Fibroblast of lung (primary cell): ENCODE results near the gene NTMT1. TPM values are rescaled to one million over a fixed set of nuclear protein-coding genes. Genes with fewer than 3 reads are reported as not detected.

Source experiments
- DNase-seq, 2 donors: peaks; one replicate each; pipeline versions ENCODE4 v3.0.0 to v3.0.0-alpha.2; 2010; ENCODE audit warnings: low read depth in 2 of 2
- H2AFZ ChIP-seq: 2 replicates; pipeline ENCODE4 v1.5.1; 2012; ENCODE audit warnings: low read length, control low read depth, inconsistent platforms
- H3K27ac ChIP-seq: 2 replicates; pipeline ENCODE4 v1.5.1; 2011; ENCODE audit warnings: low read length, control low read depth; ENCODE audit not compliant: insufficient read depth
- H3K27me3 ChIP-seq: 2 replicates; pipeline ENCODE4 v1.5.1; 2011; ENCODE audit warnings: mild to moderate bottlenecking, low read length; ENCODE audit not compliant: control insufficient read depth, insufficient read depth
- H3K36me3 ChIP-seq: 2 replicates; pipeline ENCODE4 v1.5.1; 2011; ENCODE audit warnings: low read length; ENCODE audit not compliant: control insufficient read depth, insufficient read depth
- H3K4me1 ChIP-seq: 2 replicates; pipeline ENCODE4 v1.5.1; 2011; ENCODE audit warnings: low read length; ENCODE audit not compliant: control insufficient read depth, insufficient read depth; ENCODE audit errors: extremely low read depth
- H3K4me2 ChIP-seq: 2 replicates; pipeline ENCODE4 v1.5.1; 2011; ENCODE audit warnings: low read length, control low read depth; ENCODE audit not compliant: insufficient read depth; ENCODE audit errors: extremely low read depth
- H3K4me3 ChIP-seq, 4 experiments: fragments of 200-600 bp in 1 of 4; sonication (generic) in 1 of 4; replicated peaks in 1 of 4; 2 replicates each; pipeline ENCODE4 v1.5.1; 2011 to 2016; ENCODE audit warnings: low read length in 4 of 4, low read depth in 3 of 4, mild to moderate bottlenecking in 3 of 4, control low read depth in 2 of 4, inconsistent platforms in 1 of 4, mixed read lengths in 1 of 4; ENCODE audit not compliant: insufficient read depth in 1 of 4; ENCODE audit errors: control extremely low read depth in 1 of 4
- H3K79me2 ChIP-seq: 2 replicates; pipeline ENCODE4 v1.5.1; 2012; ENCODE audit warnings: mild to moderate bottlenecking, low read length, inconsistent platforms; ENCODE audit not compliant: control insufficient read depth, insufficient read depth
- H3K9ac ChIP-seq: 2 replicates; pipeline ENCODE4 v1.5.1; 2011; ENCODE audit warnings: mild to moderate bottlenecking, low read length, control low read depth; ENCODE audit not compliant: insufficient read depth
- H3K9me3 ChIP-seq: 2 replicates; pipeline ENCODE4 v1.5.1; 2012; ENCODE audit warnings: low read depth, low read length; ENCODE audit not compliant: control insufficient read depth, insufficient read depth
- H4K20me1 ChIP-seq: 2 replicates; pipeline ENCODE4 v1.5.1; 2011; ENCODE audit warnings: low read length; ENCODE audit not compliant: control insufficient read depth, insufficient read depth; ENCODE audit errors: extremely low read depth
- CTCF ChIP-seq, 2 donors: IDR thresholded peaks in 1 of 2; conservative IDR thresholded peaks in 1 of 2; 1 replicate in 1 of 2; 2 replicates in 1 of 2; pipeline ENCODE4 v1.5.1; 2011 to 2012; ENCODE audit warnings: low read length in 2 of 2, control low read depth in 1 of 2, inconsistent platforms in 1 of 2, low read depth in 1 of 2, mild to moderate bottlenecking in 1 of 2
- EZH2 ChIP-seq: IDR thresholded peaks from 2 replicates; pipeline ENCODE4 v1.5.1; 2012; ENCODE audit warnings: low read length, control low read depth, mild to moderate bottlenecking; ENCODE audit errors: missing control alignments
- polyA plus RNA-seq, 2 donors: library from polyadenylated mRNA; depleted of rRNA in 1 of 2; stranded (reverse) in 1 of 2; unstranded in 1 of 2; fragments of >200 nt; gene quantifications; 2 replicates each; pipeline ENCODE4 v1.2.1, GENCODE V29; 2011 to 2012; ENCODE audit warnings: missing spikeins in 1 of 2
- total RNA-seq: library from RNA; depleted of rRNA; stranded (reverse); fragments of >200 nt; gene quantifications from 2 replicates; pipeline ENCODE4 v1.2.1, GENCODE V29; 2014

NTMT1 gene
- total and polyA plus RNA-seq, 2 donors (not counting 1 experiment from before 2014, with no cell fraction given): 34.2 to 51.9 TPM

- H3K27me3 ChIP-seq: no peaks in the 10 kb centered on the region
- no peaks in the 10 kb centered on the region for H3K79me2 ChIP-seq
- peak overlapping the region; percentile 38 to 64 (median 49) for H3K4me3 ChIP-seq
- TF ChIP-seq CTCF (conservative IDR thresholded peaks at IDR 0.05 in 1 of 2, IDR thresholded peaks at IDR 0.05 in 1 of 2; ENCODE audit: low read depth in 1 of 2, low read length in 2 of 2) (no peak), EZH2 (no peak)
- peaks cover 16% of the 10 kb centered on the region for H3K4me1 ChIP-seq
- H3K27ac ChIP-seq: peak overlapping the region; percentile 66
- no peaks in the 10 kb centered on the region for H4K20me1 ChIP-seq
- peak overlapping the region; percentile 43 for H2AFZ ChIP-seq
- peak overlapping the region; percentile 62 for H3K9ac ChIP-seq
- H3K4me2 ChIP-seq: peak overlapping the region; percentile 81
- no peaks in the 10 kb centered on the region for H3K9me3 ChIP-seq
- no peaks in the 10 kb centered on the region for H3K36me3 ChIP-seq
- DNase-seq: peak; percentile 83 to 94
Observed at GRCh38 chr9:129596541-129597331, 29.2 kb upstream of the NTMT1 start.

GRCh38 chr9:129597355-129598088 is 28.4 kb upstream of the NTMT1 start:
- H3K4me1 ChIP-seq: peaks cover 16% of the 10 kb centered on the region
- peak overlapping the region; percentile 35 for H2AFZ ChIP-seq
- H3K36me3 ChIP-seq: no peaks in the 10 kb centered on the region
- H3K27me3 ChIP-seq: no peaks in the 10 kb centered on the region
- H3K4me3 ChIP-seq: peak overlapping the region; percentile 51 to 64 (median 56)
- peak overlapping the region; percentile 90 for H3K4me2 ChIP-seq
- no peaks in the 10 kb centered on the region for H4K20me1 ChIP-seq
- TF ChIP-seq EZH2: no peak
- TF ChIP-seq CTCF (conservative IDR thresholded peaks at IDR 0.05 in 1 of 2, IDR thresholded peaks at IDR 0.05 in 1 of 2; ENCODE audit: low read depth in 1 of 2, low read length in 2 of 2): no peak
- DNase-seq: peak; percentile 75 to 81
- peak overlapping the region; percentile 69 for H3K9ac ChIP-seq
- H3K27ac ChIP-seq: peak overlapping the region; percentile 74
- H3K9me3 ChIP-seq: no peaks in the 10 kb centered on the region
- no peaks in the 10 kb centered on the region for H3K79me2 ChIP-seq

- Histone ChIP-seq H3K4me3 (peak overlapping the region in 3 of 4 experiments; percentile 51 to 64 (median 51)), H3K27me3 (no peaks in the 10 kb centered on the region), H3K36me3 (no peaks in the 10 kb centered on the region), H2AFZ (no peak overlapping the region), H3K9ac (no peak overlapping the region), H3K4me1 (peaks cover 16% of the 10 kb centered on the region), H3K9me3 (no peaks in the 10 kb centered on the region), H3K79me2 (no peaks in the 10 kb centered on the region), H4K20me1 (no peaks in the 10 kb centered on the region), H3K4me2 (peak overlapping the region; percentile 90), H3K27ac (peak overlapping the region; percentile 74)
- DNase-seq: no peak
- TF ChIP-seq EZH2 (no peak), CTCF (conservative IDR thresholded peaks at IDR 0.05 in 1 of 2, IDR thresholded peaks at IDR 0.05 in 1 of 2; ENCODE audit: low read depth in 1 of 2, low read length in 2 of 2) (no peak)
Observed at GRCh38 chr9:129598089-129598596, 27.8 kb upstream of the NTMT1 start.
